SK-N-SH (cell line): ENCODE measurements around the gene PBX2. TPM values are rescaled to one million over a fixed set of nuclear protein-coding genes. Genes with fewer than 3 reads are reported as not detected.

Source experiments
- CTCF ChIA-PET: fragments of 300-600, 350-600 bp; formaldehyde crosslinking; extraction: SDS; loops from one replicate; lab custom pipeline; 2021; lab: Yijun Ruan, JAX
- POLR2A ChIA-PET: fragments of 350-600 bp; sonication (Branson Sonifier 250); formaldehyde crosslinking; extraction: SDS; loops from one replicate; lab custom pipeline; 2020; ENCODE audit warnings: antibody characterized with exemption, inconsistent platforms; lab: Yijun Ruan, JAX
- DNase-seq: peaks from one replicate; pipeline ENCODE4 v3.0.0; 2012
- H2AFZ ChIP-seq: fragments of 200-600 bp; sonication (generic); 2 replicates; pipeline ENCODE4 v1.8.1; 2016; ENCODE audit warnings: antibody characterized with exemption, mild to moderate bottlenecking, low read depth
- H3F3A ChIP-seq: fragments of 200-600 bp; sonication (generic); replicated peaks from 2 replicates; pipeline ENCODE3; 2016; ENCODE audit warnings: antibody characterized with exemption, mild to moderate bottlenecking; ENCODE audit not compliant: insufficient read depth
- H3K27ac ChIP-seq, 2 experiments: fragments of 200-500 bp in 1 of 2; fragments of 200-600 bp in 1 of 2; sonication (Bioruptor generic) in 1 of 2; sonication (generic), shearing (Covaris generic) in 1 of 2; 2 replicates each; pipeline versions ENCODE4 v1.5.1 to v1.6.1; 2014 to 2016; ENCODE audit warnings: low read depth in 2 of 2, inconsistent platforms in 1 of 2, low read length in 1 of 2, mild to moderate bottlenecking in 1 of 2, mixed read lengths in 1 of 2
- H3K27me3 ChIP-seq: fragments of 200-600 bp; sonication (generic), shearing (Covaris generic); 2 replicates; pipeline ENCODE4 v1.6.1; 2016; ENCODE audit warnings: mixed run types; ENCODE audit not compliant: insufficient read depth
- H3K36me3 ChIP-seq, 2 experiments: fragments of 200-500 bp in 1 of 2; fragments of 200-600 bp in 1 of 2; sonication (Bioruptor generic) in 1 of 2; sonication (generic) in 1 of 2; replicated peaks in 1 of 2; 2 replicates each; pipeline versions ENCODE3 to v1.5.1; 2014 to 2016; ENCODE audit warnings: low read length in 1 of 2, mild to moderate bottlenecking in 1 of 2; ENCODE audit not compliant: insufficient read depth in 2 of 2, control insufficient read depth in 1 of 2
- H3K4me1 ChIP-seq, 2 experiments: fragments of 200-500 bp in 1 of 2; fragments of 200-600 bp in 1 of 2; sonication (Bioruptor generic) in 1 of 2; sonication (generic), shearing (Covaris generic) in 1 of 2; 2 replicates each; pipeline versions ENCODE4 v1.5.1 to v1.6.1; 2014 to 2016; ENCODE audit warnings: low read depth in 1 of 2, low read length in 1 of 2, mixed run types in 1 of 2; ENCODE audit not compliant: insufficient read depth in 2 of 2, control insufficient read depth in 1 of 2
- H3K4me2 ChIP-seq: fragments of 200-600 bp; sonication (generic), shearing (Covaris generic); 2 replicates; pipeline ENCODE4 v1.6.1; 2017; ENCODE audit warnings: mixed run types
- H3K4me3 ChIP-seq, 2 experiments: fragments of 200-500 bp in 1 of 2; fragments of 200-600 bp in 1 of 2; sonication (Bioruptor generic) in 1 of 2; sonication (generic), shearing (Covaris generic) in 1 of 2; 2 replicates each; pipeline versions ENCODE4 v1.5.1 to v1.8.1; 2014 to 2016; ENCODE audit warnings: low read depth in 2 of 2, inconsistent platforms in 1 of 2, low read length in 1 of 2, mild to moderate bottlenecking in 1 of 2, mixed read lengths in 1 of 2, moderate library complexity in 1 of 2
- H3K79me2 ChIP-seq: fragments of 200-600 bp; sonication (generic); 2 replicates; pipeline ENCODE4 v1.8.1; 2017; ENCODE audit warnings: mild to moderate bottlenecking; ENCODE audit not compliant: insufficient read depth
- H3K9ac ChIP-seq: fragments of 200-600 bp; sonication (generic); 2 replicates; pipeline ENCODE4 v1.6.1; 2017; ENCODE audit warnings: mixed run types
- H3K9me2 ChIP-seq: fragments of 200-600 bp; sonication (generic); 2 replicates; pipeline ENCODE4 v1.6.1; 2017; ENCODE audit warnings: mixed run types
- H3K9me3 ChIP-seq: fragments of 200-600 bp; sonication (generic); 2 replicates; pipeline ENCODE4 v1.6.1; 2017; ENCODE audit warnings: mixed run types, mild to moderate bottlenecking, moderate library complexity
- H4K20me1 ChIP-seq: fragments of 200-600 bp; sonication (generic); 2 replicates; pipeline ENCODE4 v1.6.1; 2017; ENCODE audit warnings: mild to moderate bottlenecking, mixed run types; ENCODE audit not compliant: insufficient read depth
- CHD2 ChIP-seq: fragments of 150-350 bp; IDR thresholded peaks from 2 replicates; pipeline ENCODE4 v1.6.1; 2018; ENCODE audit warnings: low read length; ENCODE audit not compliant: partially characterized antibody
- ELF1 ChIP-seq: IDR thresholded peaks from 2 replicates; pipeline ENCODE4 v1.4.0; 2012
- EZH2phosphoT487 ChIP-seq: fragments of 200-600 bp; sonication (generic); IDR thresholded peaks from 2 replicates; pipeline ENCODE4 v1.6.1; 2017; ENCODE audit warnings: low read depth, mixed run types, mild to moderate bottlenecking, antibody characterized with exemption, moderate library complexity, borderline replicate concordance
- FOXM1 ChIP-seq: IDR thresholded peaks from 2 replicates; pipeline ENCODE4 v1.4.0; 2012; ENCODE audit warnings: low read depth, mild to moderate bottlenecking
- NFIC ChIP-seq: IDR thresholded peaks from 2 replicates; pipeline ENCODE4 v1.4.0; 2012; ENCODE audit warnings: borderline replicate concordance
- POLR2AphosphoS5 ChIP-seq: IDR thresholded peaks from 2 replicates; pipeline ENCODE4 v1.6.1; 2012; ENCODE audit warnings: low read depth, low read length
- RAD21 ChIP-seq: IDR thresholded peaks from 2 replicates; pipeline ENCODE4 v1.6.1; 2012; ENCODE audit warnings: mild to moderate bottlenecking, low read length
- TAF1 ChIP-seq: IDR thresholded peaks from 2 replicates; pipeline ENCODE4 v1.6.1; 2012; ENCODE audit warnings: low read depth, mild to moderate bottlenecking, low read length, moderate library complexity, borderline replicate concordance
- TEAD4 ChIP-seq: IDR thresholded peaks from 2 replicates; pipeline ENCODE4 v1.4.0; 2012; ENCODE audit warnings: mild to moderate bottlenecking, borderline replicate concordance; ENCODE audit not compliant: insufficient read depth
- YY1 ChIP-seq: IDR thresholded peaks from 2 replicates; pipeline ENCODE4 v1.4.0; 2012; ENCODE audit warnings: low read depth, mild to moderate bottlenecking
- WGBS: methylation state at CpG from one replicate; pipeline ENCODE4 v1.1.6; 2017; ENCODE audit warnings: low lambda C conversion rate; 5-methylcytosine and 5-hydroxymethylcytosine counted together
- polyA plus RNA-seq, 3 experiments: library from polyadenylated mRNA; depleted of rRNA; stranded (reverse); fragments of >200 nt; gene quantifications; 2 replicates each; pipeline ENCODE4 v1.2.3, GENCODE V29; 2012
- TF ChIP-seq, protein P1 (sequence below): fragments of 150-350 bp; IDR thresholded peaks from 2 replicates; pipeline ENCODE4 v1.6.1; 2016; ENCODE audit warnings: mild to moderate bottlenecking, low read depth, low read length
- TF ChIP-seq, protein P2 (sequence below): IDR thresholded peaks from 2 replicates; pipeline ENCODE4 v1.6.1; 2012; ENCODE audit warnings: mild to moderate bottlenecking, low read depth, low read length, moderate library complexity
- TF ChIP-seq, protein P3 (sequence below): fragments of 200-600 bp; sonication (generic); IDR thresholded peaks from 2 replicates; pipeline ENCODE4 v1.6.1; 2017; ENCODE audit warnings: antibody characterized with exemption, mild to moderate bottlenecking, moderate library complexity
- TF ChIP-seq, protein P4 (sequence below): IDR thresholded peaks from 2 replicates; pipeline ENCODE4 v1.4.0; 2012; ENCODE audit warnings: low read depth, borderline replicate concordance

Gene PBX2
- polyA plus RNA-seq, 1 of the 3 experiments (the other 2 are of a cell fraction): 74.5 TPM

DNA sequence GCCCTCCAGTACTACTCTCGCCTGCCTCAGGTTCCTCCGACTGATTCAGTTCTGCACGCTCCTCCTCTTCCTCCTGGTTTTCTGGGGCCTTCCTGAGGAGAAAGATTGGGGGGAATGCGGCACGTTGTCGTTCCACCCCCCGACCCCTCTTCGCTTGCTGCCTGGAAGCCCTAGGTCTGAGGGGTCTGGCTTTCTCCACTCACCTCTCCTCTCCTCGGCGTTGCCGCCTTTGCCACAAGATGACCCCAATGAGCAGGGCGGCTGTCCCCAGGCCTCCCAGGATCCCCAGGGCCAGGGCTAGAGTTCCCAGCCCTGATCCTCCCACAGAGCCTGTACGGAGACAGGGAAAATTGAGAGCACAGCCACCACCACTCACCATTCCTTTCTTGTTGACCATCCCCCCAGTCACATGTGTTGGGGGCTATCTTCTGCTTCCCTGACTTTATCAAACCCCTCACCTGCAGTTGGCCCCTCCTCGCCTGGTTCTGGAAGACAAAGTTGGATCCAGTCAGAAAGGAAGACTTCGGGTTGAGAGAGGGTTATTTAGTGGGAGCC, 8.8 kb downstream of the PBX2 start:
- no peak for DNase-seq
- H3K36me3 ChIP-seq: peaks cover 9 to 28% of the 10 kb centered on the region in 2 experiments
- H3K9ac ChIP-seq: no peak overlapping the region
- peaks cover 12 to 23% of the 10 kb centered on the region in 2 experiments; a peak in 3 of 4 replicates for H3K4me1 ChIP-seq
- no peak overlapping the region for H3K4me3 ChIP-seq
- ChIA-PET POLR2A (no interaction called here), CTCF (no interaction called here)
- H4K20me1 ChIP-seq: no peaks in the 10 kb centered on the region
- WGBS: 97% methylated on average over 15 of the region's 15 CpGs
- H3K27ac ChIP-seq: no peak overlapping the region
- no peak overlapping the region for H2AFZ ChIP-seq
- peaks cover 16% of the 10 kb centered on the region for H3F3A ChIP-seq
- no peaks in the 10 kb centered on the region for H3K9me2 ChIP-seq
- H3K4me2 ChIP-seq: no peak overlapping the region
- TF ChIP-seq ELF1 (no peak), TEAD4 (no peak), FOXM1 (no peak), CHD2 (no peak), NFIC (no peak), POLR2AphosphoS5 (no peak), RAD21 (no peak), EZH2phosphoT487 (no peak), YY1 (no peak), TAF1 (no peak)
- TF ChIP-seq, protein P1, sequence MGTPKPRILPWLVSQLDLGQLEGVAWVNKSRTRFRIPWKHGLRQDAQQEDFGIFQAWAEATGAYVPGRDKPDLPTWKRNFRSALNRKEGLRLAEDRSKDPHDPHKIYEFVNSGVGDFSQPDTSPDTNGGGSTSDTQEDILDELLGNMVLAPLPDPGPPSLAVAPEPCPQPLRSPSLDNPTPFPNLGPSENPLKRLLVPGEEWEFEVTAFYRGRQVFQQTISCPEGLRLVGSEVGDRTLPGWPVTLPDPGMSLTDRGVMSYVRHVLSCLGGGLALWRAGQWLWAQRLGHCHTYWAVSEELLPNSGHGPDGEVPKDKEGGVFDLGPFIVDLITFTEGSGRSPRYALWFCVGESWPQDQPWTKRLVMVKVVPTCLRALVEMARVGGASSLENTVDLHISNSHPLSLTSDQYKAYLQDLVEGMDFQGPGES: no peak
- TF ChIP-seq, protein P2, sequence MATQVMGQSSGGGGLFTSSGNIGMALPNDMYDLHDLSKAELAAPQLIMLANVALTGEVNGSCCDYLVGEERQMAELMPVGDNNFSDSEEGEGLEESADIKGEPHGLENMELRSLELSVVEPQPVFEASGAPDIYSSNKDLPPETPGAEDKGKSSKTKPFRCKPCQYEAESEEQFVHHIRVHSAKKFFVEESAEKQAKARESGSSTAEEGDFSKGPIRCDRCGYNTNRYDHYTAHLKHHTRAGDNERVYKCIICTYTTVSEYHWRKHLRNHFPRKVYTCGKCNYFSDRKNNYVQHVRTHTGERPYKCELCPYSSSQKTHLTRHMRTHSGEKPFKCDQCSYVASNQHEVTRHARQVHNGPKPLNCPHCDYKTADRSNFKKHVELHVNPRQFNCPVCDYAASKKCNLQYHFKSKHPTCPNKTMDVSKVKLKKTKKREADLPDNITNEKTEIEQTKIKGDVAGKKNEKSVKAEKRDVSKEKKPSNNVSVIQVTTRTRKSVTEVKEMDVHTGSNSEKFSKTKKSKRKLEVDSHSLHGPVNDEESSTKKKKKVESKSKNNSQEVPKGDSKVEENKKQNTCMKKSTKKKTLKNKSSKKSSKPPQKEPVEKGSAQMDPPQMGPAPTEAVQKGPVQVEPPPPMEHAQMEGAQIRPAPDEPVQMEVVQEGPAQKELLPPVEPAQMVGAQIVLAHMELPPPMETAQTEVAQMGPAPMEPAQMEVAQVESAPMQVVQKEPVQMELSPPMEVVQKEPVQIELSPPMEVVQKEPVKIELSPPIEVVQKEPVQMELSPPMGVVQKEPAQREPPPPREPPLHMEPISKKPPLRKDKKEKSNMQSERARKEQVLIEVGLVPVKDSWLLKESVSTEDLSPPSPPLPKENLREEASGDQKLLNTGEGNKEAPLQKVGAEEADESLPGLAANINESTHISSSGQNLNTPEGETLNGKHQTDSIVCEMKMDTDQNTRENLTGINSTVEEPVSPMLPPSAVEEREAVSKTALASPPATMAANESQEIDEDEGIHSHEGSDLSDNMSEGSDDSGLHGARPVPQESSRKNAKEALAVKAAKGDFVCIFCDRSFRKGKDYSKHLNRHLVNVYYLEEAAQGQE: no peak
- TF ChIP-seq, protein P3, sequence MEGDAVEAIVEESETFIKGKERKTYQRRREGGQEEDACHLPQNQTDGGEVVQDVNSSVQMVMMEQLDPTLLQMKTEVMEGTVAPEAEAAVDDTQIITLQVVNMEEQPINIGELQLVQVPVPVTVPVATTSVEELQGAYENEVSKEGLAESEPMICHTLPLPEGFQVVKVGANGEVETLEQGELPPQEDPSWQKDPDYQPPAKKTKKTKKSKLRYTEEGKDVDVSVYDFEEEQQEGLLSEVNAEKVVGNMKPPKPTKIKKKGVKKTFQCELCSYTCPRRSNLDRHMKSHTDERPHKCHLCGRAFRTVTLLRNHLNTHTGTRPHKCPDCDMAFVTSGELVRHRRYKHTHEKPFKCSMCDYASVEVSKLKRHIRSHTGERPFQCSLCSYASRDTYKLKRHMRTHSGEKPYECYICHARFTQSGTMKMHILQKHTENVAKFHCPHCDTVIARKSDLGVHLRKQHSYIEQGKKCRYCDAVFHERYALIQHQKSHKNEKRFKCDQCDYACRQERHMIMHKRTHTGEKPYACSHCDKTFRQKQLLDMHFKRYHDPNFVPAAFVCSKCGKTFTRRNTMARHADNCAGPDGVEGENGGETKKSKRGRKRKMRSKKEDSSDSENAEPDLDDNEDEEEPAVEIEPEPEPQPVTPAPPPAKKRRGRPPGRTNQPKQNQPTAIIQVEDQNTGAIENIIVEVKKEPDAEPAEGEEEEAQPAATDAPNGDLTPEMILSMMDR: no peak
- TF ChIP-seq, protein P4, sequence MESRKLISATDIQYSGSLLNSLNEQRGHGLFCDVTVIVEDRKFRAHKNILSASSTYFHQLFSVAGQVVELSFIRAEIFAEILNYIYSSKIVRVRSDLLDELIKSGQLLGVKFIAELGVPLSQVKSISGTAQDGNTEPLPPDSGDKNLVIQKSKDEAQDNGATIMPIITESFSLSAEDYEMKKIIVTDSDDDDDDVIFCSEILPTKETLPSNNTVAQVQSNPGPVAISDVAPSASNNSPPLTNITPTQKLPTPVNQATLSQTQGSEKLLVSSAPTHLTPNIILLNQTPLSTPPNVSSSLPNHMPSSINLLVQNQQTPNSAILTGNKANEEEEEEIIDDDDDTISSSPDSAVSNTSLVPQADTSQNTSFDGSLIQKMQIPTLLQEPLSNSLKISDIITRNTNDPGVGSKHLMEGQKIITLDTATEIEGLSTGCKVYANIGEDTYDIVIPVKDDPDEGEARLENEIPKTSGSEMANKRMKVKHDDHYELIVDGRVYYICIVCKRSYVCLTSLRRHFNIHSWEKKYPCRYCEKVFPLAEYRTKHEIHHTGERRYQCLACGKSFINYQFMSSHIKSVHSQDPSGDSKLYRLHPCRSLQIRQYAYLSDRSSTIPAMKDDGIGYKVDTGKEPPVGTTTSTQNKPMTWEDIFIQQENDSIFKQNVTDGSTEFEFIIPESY: no peak
- no peaks in the 10 kb centered on the region for H3K9me3 ChIP-seq
- no peaks in the 10 kb centered on the region for H3K27me3 ChIP-seq
- peaks cover 13% of the 10 kb centered on the region; the same call in 1 of the 2 replicates for H3K79me2 ChIP-seq
